VCaP (cell line): ENCODE measurements around the gene COL4A2.
A peak's percentile ranks its signal among the peaks of the same experiment; 100 is the strongest.

Experiments used
- H3K27ac ChIP-seq: fragments of 450-650 bp; 2 replicates; pipeline ENCODE4 v1.5.1; 2017
- TF ChIP-seq, protein P1 (sequence below): fragments of 450-650 bp; conservative IDR thresholded peaks from 2 replicates; pipeline ENCODE4 v1.5.1; 2017; ENCODE audit warnings: mild to moderate bottlenecking, moderate library complexity

Gene COL4A2

DNA sequence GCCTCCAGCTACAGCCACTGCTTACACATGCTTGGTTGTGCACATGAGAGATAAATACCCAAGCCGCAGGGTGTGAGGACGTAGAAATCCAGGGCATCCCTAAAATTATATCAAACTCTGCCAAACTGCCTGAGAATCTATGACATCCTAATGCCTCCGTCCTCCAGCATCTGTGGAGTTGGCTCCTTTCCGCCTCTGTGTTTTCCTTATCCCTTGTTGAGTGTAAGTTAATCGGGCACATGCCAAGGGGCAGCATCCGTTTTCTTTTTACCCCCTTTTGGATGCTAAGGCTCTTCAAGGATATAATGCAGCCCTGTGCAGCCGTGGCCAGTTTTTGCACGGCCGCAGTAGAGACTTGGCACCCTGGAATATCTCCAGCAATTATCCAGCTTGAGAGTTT is 66.5 kb downstream of the COL4A2 start:
- TF ChIP-seq, protein P1, sequence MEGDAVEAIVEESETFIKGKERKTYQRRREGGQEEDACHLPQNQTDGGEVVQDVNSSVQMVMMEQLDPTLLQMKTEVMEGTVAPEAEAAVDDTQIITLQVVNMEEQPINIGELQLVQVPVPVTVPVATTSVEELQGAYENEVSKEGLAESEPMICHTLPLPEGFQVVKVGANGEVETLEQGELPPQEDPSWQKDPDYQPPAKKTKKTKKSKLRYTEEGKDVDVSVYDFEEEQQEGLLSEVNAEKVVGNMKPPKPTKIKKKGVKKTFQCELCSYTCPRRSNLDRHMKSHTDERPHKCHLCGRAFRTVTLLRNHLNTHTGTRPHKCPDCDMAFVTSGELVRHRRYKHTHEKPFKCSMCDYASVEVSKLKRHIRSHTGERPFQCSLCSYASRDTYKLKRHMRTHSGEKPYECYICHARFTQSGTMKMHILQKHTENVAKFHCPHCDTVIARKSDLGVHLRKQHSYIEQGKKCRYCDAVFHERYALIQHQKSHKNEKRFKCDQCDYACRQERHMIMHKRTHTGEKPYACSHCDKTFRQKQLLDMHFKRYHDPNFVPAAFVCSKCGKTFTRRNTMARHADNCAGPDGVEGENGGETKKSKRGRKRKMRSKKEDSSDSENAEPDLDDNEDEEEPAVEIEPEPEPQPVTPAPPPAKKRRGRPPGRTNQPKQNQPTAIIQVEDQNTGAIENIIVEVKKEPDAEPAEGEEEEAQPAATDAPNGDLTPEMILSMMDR = no peak
- no peak overlapping the region for H3K27ac ChIP-seq

- H3K27ac ChIP-seq = no peak overlapping the region
- TF ChIP-seq, protein P1 = no peak; the same call in 1 of the 2 replicates
These were observed 67.6 kb downstream of the COL4A2 start for GRCh38 chr13:110374431-110375370.

DNA sequence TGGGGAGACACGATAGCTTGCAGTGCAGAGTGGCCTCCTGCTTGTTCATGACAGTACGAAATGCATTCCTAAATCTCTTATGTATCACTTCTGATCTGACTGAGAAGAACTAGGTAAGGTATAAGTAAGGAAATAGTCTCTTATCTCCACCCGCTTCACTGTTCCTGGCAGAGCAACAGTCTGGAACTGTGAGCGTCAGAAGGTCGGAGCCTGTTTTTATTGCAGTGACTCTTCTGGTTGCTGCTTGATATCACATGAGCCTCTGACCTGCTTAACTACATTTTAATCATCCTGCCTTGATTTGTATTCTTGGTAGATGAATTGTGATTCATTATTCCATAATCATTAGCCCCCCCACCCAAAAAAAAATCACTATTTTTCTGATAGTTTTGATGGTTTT is 69.0 kb downstream of the COL4A2 start:
- no peak overlapping the region for H3K27ac ChIP-seq
- TF ChIP-seq, protein P1 = peak; percentile 19; the same call in 1 of the 2 replicates

GRCh38 chr13:110377178-110377825 is 70.2 kb downstream of the COL4A2 start:
- H3K27ac ChIP-seq = no peak overlapping the region

GRCh38 chr13:110377826-110378201 is 70.7 kb downstream of the COL4A2 start:
- no peak overlapping the region for H3K27ac ChIP-seq

More at GRCh38 chr13:110377178-110377825, 70.2 kb downstream of the COL4A2 start:
- TF ChIP-seq, protein P1 = no peak

DNA sequence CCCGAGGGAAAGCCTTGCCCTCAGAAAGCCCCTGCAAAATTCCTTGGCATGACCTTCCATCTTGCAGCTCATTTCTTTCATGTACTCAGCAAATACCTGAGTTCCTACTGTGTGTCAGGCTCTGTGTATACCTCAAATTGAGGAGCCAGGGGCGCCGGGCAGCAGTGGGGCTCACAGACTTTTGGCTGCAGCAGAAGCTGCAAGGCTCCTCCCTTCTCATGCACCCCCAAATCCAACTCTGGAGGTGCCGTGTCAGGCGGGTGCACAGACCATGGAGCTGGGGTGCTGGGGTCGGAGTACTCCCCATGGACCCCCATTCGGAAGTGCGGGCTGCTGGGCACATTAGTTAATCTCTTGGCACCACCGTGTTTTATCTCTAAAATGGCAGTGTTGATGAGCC is 72.3 kb downstream of the COL4A2 start:
- no peak overlapping the region for H3K27ac ChIP-seq
- TF ChIP-seq, protein P1 = no peak

More at GRCh38 chr13:110377826-110378201, 70.7 kb downstream of the COL4A2 start:
- TF ChIP-seq, protein P1 = no peak

DNA sequence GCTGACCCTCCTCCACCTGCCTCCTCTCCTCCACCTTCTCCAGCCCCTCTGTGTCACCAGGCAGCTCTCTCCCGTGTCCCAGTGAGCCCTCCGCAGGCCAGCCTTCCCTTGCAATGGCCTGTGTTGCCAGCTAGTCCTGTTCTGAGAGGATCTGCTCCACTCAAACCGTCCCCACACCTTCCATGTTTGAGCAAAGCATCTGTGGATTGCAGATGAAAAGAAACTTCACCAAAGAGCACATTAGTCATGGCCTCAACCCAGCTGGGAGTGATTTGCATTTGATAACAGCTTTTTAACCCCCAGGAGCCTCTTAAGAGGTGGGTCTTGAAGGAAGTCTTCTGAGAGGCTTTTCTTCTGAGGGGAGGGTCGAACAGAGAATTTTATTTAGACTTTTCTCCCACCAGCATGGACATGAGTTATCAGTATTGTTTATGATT is 72.8 kb downstream of the COL4A2 start:
- no peak overlapping the region for H3K27ac ChIP-seq
- TF ChIP-seq, protein P1 = no peak
